ENCODE measurements around the gene TM4SF5.

- TF ChIP-seq EP300 (IDR thresholded peaks at IDR 0.05), result no peak
- no peak for TF ChIP-seq POLR2A (IDR thresholded peaks at IDR 0.05)
Observed at GRCh38 chr17:4815043-4815675, 43.5 kb downstream of the TM4SF5 start.

All from suprapubic skin (tissue), 2 donors.